A673 (cell line): Measurements from ENCODE around the gene MKRN1. TPM values are rescaled to one million over a fixed set of nuclear protein-coding genes. Genes with fewer than 3 reads are reported as not detected.
A peak's percentile ranks its signal among the peaks of the same experiment; 100 is the strongest.
"Not testable (repeated sequence)": the region's sequence is repeated elsewhere in the genome, so short reads cannot be mapped to it uniquely, and the experiment has no call there.

ENCODE experiments used
- BruUV-seq: library from RNA; stranded (reverse); fragments of 400-500 nt; replicated peaks from 2 replicates; lab custom pipeline; 2021; lab: Mats Ljungman, UMichigan
- CTCF ChIA-PET: fragments of 300-600 bp; sonication (Branson Sonifier 250); formaldehyde crosslinking; loops from one replicate; lab custom pipeline; 2022; ENCODE audit warnings: antibody characterized with exemption; lab: Charles Lee
- POLR2A ChIA-PET: fragments of 300-600 bp; sonication (Branson Sonifier 250); formaldehyde crosslinking; loops from one replicate; lab custom pipeline; 2022; ENCODE audit warnings: antibody characterized with exemption; ENCODE audit not compliant: low non-redundant PET; lab: Charles Lee
- DNase-seq: peaks from one replicate; pipeline ENCODE4 v3.0.0-alpha.2; 2015; ENCODE audit warnings: low spot score
- H3K27ac ChIP-seq: fragments of 200-600 bp; sonication (generic); 2 replicates; pipeline ENCODE4 v1.5.1; 2016; ENCODE audit warnings: mixed run types, low read depth, mild to moderate bottlenecking, mixed read lengths, antibody characterized with exemption, low read length; ENCODE audit not compliant: poor library complexity, severe bottlenecking
- H3K27me3 ChIP-seq: fragments of 200-600 bp; sonication (generic); replicated peaks from 2 replicates; pipeline ENCODE4 v1.6.1; 2017; ENCODE audit warnings: mixed run types, low read depth, mild to moderate bottlenecking, mixed read lengths, antibody characterized with exemption, low read length; ENCODE audit not compliant: insufficient read depth, poor library complexity
- H3K36me3 ChIP-seq: fragments of 200-600 bp; sonication (generic); 2 replicates; pipeline ENCODE4 v1.6.1; 2016; ENCODE audit warnings: mixed run types, mild to moderate bottlenecking, mixed read lengths, antibody characterized with exemption, low read length; ENCODE audit not compliant: insufficient read depth, poor library complexity, severe bottlenecking
- H3K4me1 ChIP-seq: fragments of 200-600 bp; sonication (generic); 2 replicates; pipeline ENCODE4 v1.6.1; 2017; ENCODE audit warnings: mixed run types, mild to moderate bottlenecking, mixed read lengths, antibody characterized with exemption, low read length; ENCODE audit not compliant: insufficient read depth, poor library complexity, severe bottlenecking
- H3K4me3 ChIP-seq: fragments of 200-600 bp; sonication (generic); 2 replicates; pipeline ENCODE4 v1.5.1; 2016; ENCODE audit warnings: low read depth, mixed run types, mild to moderate bottlenecking, mixed read lengths, low read length; ENCODE audit not compliant: poor library complexity, severe bottlenecking
- H3K9me3 ChIP-seq: fragments of 200-600 bp; sonication (generic); 2 replicates; pipeline ENCODE4 v1.6.1; 2016; ENCODE audit warnings: mixed run types, low read depth, mild to moderate bottlenecking, mixed read lengths, antibody characterized with exemption, low read length; ENCODE audit not compliant: poor library complexity, severe bottlenecking
- EZH2 ChIP-seq: fragments of 200-600 bp; sonication (generic); IDR thresholded peaks from 2 replicates; pipeline ENCODE4 v1.6.1; 2017; ENCODE audit warnings: borderline replicate concordance, low read depth, mild to moderate bottlenecking, mixed read lengths, antibody characterized with exemption, low read length; ENCODE audit not compliant: poor library complexity, severe bottlenecking
- intact Hi-C: fragments of 100-400 bp; cut with micrococcal nuclease; formaldehyde crosslinking; loops from one replicate; pipeline ENCODE4 v1.10.0; 2022; ENCODE audit not compliant: unreplicated experiment
- total RNA-seq: library from RNA; stranded (reverse); gene quantifications from 2 replicates; pipeline ENCODE4 v1.2.3, GENCODE V29; 2021
- TF ChIP-seq, protein P1 (sequence below): fragments of 300-800, 200-600 bp; sonication (generic); conservative IDR thresholded peaks from 2 replicates; pipeline ENCODE4 v1.5.1; 2017; ENCODE audit warnings: low read depth, mild to moderate bottlenecking, antibody characterized with exemption, low read length, moderate library complexity, mixed read lengths

MKRN1 gene
- total RNA-seq, 1 experiment from 2014 or later = 51.1 TPM

DNA sequence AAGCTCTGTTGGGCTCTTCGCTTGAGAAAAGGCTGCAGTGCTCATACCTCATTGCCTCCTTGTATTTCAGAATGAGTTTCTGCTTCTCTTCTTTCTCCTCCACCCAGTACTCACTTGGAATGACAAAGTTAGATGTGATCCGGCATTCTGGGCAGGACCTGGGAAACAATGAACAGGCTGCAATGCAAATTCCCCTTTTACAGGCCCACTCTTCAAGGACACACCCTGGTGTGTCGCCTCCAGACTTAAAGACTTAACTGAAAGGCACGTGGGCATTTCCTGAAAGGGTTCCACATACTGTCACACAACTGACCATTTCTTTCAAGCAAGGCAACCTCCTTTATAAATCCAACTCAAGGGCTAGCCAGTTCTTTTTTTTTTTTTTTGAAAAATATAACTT is 23.6 kb downstream of the MKRN1 start:
- POLR2A ChIA-PET = no interaction called here
- BruUV-seq = no TSS peak
- intact Hi-C loops = no loop called here
- Histone ChIP-seq H3K36me3 (peaks cover 17% of the 10 kb centered on the region), H3K27ac (no peak overlapping the region), H3K4me3 (no peak overlapping the region), H3K27me3 (no peaks in the 10 kb centered on the region), H3K9me3 (no peaks in the 10 kb centered on the region), H3K4me1 (no peaks in the 10 kb centered on the region)
- TF ChIP-seq, protein P1, sequence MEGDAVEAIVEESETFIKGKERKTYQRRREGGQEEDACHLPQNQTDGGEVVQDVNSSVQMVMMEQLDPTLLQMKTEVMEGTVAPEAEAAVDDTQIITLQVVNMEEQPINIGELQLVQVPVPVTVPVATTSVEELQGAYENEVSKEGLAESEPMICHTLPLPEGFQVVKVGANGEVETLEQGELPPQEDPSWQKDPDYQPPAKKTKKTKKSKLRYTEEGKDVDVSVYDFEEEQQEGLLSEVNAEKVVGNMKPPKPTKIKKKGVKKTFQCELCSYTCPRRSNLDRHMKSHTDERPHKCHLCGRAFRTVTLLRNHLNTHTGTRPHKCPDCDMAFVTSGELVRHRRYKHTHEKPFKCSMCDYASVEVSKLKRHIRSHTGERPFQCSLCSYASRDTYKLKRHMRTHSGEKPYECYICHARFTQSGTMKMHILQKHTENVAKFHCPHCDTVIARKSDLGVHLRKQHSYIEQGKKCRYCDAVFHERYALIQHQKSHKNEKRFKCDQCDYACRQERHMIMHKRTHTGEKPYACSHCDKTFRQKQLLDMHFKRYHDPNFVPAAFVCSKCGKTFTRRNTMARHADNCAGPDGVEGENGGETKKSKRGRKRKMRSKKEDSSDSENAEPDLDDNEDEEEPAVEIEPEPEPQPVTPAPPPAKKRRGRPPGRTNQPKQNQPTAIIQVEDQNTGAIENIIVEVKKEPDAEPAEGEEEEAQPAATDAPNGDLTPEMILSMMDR = no peak
- TF ChIP-seq EZH2 = no peak
- no peak for DNase-seq
- CTCF ChIA-PET = no interaction called here

DNA sequence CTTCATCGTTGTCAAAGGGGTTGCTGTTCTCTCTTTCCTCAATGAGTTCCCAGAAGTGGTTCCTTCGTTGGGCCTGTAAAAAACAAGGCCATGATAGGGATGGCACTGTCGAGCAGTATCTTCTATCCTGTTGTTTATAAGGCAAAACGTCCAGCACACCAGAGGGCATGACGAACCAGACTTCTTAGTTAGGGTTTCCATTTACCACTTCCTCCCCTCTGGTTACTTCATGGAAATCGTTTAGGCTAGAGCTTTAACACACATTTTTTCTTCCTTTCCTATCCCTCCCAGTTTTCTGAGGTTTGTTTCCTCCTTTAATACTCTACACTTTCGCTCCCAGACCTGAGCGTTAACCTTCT is 24.7 kb downstream of the MKRN1 start:
- no peak overlapping the region for H3K27ac ChIP-seq
- TF ChIP-seq, protein P1 = no peak
- no peak for TF ChIP-seq EZH2
- CTCF ChIA-PET = no interaction called here
- H3K4me3 ChIP-seq = no peak overlapping the region
- no peak for DNase-seq
- POLR2A ChIA-PET = no interaction called here
- H3K36me3 ChIP-seq = peaks cover 17% of the 10 kb centered on the region
- no peaks in the 10 kb centered on the region for H3K4me1 ChIP-seq
- no peaks in the 10 kb centered on the region for H3K9me3 ChIP-seq
- no peaks in the 10 kb centered on the region for H3K27me3 ChIP-seq
- no TSS peak for BruUV-seq
- intact Hi-C loops = no loop called here

DNA sequence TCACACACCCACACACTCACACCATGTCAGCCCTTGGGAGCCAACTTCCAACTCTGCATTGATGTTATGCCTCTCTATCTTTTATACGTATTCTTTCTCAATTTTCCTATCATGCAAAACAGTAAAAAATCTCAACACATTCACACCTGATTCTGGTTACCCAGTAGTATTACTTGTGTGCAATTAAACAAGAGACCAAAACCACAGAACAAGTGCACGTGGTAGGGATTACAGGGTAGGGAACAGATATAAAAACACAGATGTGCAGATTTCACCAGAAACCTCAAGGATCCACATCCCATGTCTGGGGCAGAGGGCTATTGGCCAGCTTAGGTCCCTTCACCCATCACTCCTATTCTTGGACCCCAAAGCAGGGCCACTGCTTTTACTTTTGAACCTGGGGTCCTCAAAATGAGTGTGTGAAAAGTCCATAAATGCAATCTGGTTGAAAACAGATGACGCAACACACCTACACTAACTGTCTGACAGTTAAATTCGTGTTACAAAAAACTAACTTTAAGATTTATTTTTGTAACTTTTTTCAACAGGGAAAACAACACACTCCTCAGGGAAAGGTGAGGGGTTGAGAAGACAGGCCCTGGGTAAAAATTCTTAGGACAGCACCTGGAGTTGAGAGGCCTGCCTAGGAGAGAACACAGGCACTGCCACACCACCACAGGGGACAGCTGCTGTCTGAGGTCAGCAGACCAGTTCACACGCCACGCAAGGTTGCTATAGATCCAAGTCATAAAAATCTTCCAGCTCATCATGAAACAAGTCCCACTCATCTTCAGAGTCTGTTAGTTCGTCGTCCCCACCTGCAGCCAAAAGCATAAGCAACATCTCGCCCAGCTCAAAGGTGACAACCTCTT is 25.3 kb downstream of the MKRN1 start:
- peaks cover 17% of the 10 kb centered on the region for H3K36me3 ChIP-seq
- H3K4me1 ChIP-seq, H3K4me3 ChIP-seq, DNase-seq, intact Hi-C loops, CTCF ChIA-PET, H3K27me3 ChIP-seq, POLR2A ChIA-PET, H3K27ac ChIP-seq, H3K9me3 ChIP-seq: not testable (repeated sequence)
- BruUV-seq = TSS peak; percentile 52

DNA sequence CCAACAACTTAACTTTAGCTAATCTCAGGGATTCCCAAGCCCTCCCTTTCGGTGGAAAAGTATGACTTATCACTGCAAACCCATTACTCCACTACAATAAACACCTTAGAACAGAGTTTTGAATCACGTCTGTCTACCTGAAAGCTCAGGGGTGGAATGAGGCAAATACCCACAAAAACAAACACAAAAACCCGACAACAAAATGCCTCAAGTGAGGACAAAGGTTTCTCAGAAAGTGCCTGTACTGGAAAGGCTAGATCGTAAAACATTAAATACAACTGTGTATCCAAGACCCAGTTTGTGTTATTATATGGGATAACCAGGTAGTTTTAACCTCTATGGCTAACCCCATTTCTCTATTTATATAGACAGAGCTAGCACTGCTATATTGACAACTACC is 26.0 kb downstream of the MKRN1 start:
- no peaks in the 10 kb centered on the region for H3K27me3 ChIP-seq
- ChIA-PET POLR2A (no interaction called here), CTCF (no interaction called here)
- no peak overlapping the region for H3K4me3 ChIP-seq
- H3K9me3 ChIP-seq = no peaks in the 10 kb centered on the region
- H3K36me3 ChIP-seq = peaks cover 10% of the 10 kb centered on the region
- intact Hi-C loops = no loop called here
- no peaks in the 10 kb centered on the region for H3K4me1 ChIP-seq
- no peak overlapping the region for H3K27ac ChIP-seq
- DNase-seq = no peak
- TF ChIP-seq, protein P1 = no peak
- no peak for TF ChIP-seq EZH2
- no TSS peak for BruUV-seq
